Thoracic aorta (tissue), 2 donors: ENCODE measurements around the gene KRT32. TPM values are rescaled to one million over a fixed set of nuclear protein-coding genes. Genes with fewer than 3 reads are reported as not detected.

Source experiments
- ATAC-seq: fragments of 150-250 bp; one replicate; pipeline ENCODE4 v1.8.0; 2017; ENCODE audit warnings: low read depth; ENCODE audit not compliant: insufficient number of reproducible peaks, low FRiP score
- DNase-seq: peaks from one replicate; pipeline ENCODE4 v3.0.0-alpha.2; 2020; ENCODE audit warnings: low spot score
- H3K27ac ChIP-seq, 2 donors: fragments of 200-600 bp; sonication (generic); 1 replicate in 1 of 2; 2 replicates in 1 of 2; pipeline ENCODE4 v1.5.1; 2016; ENCODE audit warnings: mild to moderate bottlenecking in 2 of 2, moderate library complexity in 2 of 2
- H3K27me3 ChIP-seq: fragments of 200-600 bp; sonication (generic); replicated peaks from 2 replicates; pipeline ENCODE4 v1.6.0; 2016; ENCODE audit warnings: mild to moderate bottlenecking; ENCODE audit not compliant: insufficient read depth
- H3K36me3 ChIP-seq: fragments of 200-600 bp; sonication (generic); one replicate; pipeline ENCODE4 v1.5.1; 2016
- H3K4me1 ChIP-seq, 2 donors: fragments of 200-600 bp; sonication (generic); 1 replicate in 1 of 2; 2 replicates in 1 of 2; pipeline versions ENCODE4 v1.5.1 to v1.6.0; 2016; ENCODE audit warnings: low read depth in 2 of 2, mild to moderate bottlenecking in 1 of 2; ENCODE audit not compliant: control insufficient read depth in 1 of 2
- H3K4me3 ChIP-seq: fragments of 200-600 bp; sonication (generic); 2 replicates; pipeline ENCODE4 v1.5.1; 2016; ENCODE audit warnings: mild to moderate bottlenecking
- H3K9me3 ChIP-seq: fragments of 200-600 bp; sonication (generic); 2 replicates; pipeline ENCODE4 v1.5.1; 2016
- total RNA-seq, 2 donors: library from RNA; depleted of rRNA; stranded (reverse); fragments of >200 nt; gene quantifications; one replicate each; pipeline versions ENCODE4 v1.1.0 to v1.2.3, GENCODE V29; 2016
- TF ChIP-seq, protein P1 (sequence below): fragments of 200-600 bp; sonication (generic); IDR thresholded peaks from one replicate; pipeline ENCODE4 v1.5.1; 2019; ENCODE audit warnings: antibody characterized with exemption

The KRT32 gene
- total RNA-seq, 2 donors from 2014 or later, result not detected

DNA sequence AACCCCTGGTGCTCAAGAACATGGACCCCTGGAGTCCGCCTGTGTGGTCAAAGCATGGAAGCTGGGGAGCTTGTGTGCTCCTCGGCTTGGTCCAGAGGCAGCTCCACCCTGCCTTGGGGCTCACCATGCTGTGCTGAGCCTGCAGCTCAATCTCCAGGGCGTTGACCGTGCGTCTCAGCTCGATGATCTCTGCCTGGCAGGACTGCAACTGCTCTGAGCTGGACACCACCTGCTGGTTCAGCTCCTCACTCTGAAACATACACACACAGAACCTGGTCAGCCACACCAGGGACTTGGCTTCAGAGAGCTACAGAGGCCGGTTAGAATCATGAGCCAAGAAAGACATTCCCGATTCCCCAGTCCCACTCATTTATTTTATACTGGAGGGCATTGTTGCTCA is 11.1 kb upstream of the KRT32 start:
- ATAC-seq (no peak), DNase-seq (no peak)
- Histone ChIP-seq H3K4me3 (no peak overlapping the region), H3K9me3 (no peaks in the 10 kb centered on the region), H3K27ac (no peak overlapping the region), H3K4me1 (no peaks in the 10 kb centered on the region), H3K27me3 (no peaks in the 10 kb centered on the region), H3K36me3 (no peaks in the 10 kb centered on the region)
- TF ChIP-seq, protein P1, sequence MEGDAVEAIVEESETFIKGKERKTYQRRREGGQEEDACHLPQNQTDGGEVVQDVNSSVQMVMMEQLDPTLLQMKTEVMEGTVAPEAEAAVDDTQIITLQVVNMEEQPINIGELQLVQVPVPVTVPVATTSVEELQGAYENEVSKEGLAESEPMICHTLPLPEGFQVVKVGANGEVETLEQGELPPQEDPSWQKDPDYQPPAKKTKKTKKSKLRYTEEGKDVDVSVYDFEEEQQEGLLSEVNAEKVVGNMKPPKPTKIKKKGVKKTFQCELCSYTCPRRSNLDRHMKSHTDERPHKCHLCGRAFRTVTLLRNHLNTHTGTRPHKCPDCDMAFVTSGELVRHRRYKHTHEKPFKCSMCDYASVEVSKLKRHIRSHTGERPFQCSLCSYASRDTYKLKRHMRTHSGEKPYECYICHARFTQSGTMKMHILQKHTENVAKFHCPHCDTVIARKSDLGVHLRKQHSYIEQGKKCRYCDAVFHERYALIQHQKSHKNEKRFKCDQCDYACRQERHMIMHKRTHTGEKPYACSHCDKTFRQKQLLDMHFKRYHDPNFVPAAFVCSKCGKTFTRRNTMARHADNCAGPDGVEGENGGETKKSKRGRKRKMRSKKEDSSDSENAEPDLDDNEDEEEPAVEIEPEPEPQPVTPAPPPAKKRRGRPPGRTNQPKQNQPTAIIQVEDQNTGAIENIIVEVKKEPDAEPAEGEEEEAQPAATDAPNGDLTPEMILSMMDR, result no peak

DNA sequence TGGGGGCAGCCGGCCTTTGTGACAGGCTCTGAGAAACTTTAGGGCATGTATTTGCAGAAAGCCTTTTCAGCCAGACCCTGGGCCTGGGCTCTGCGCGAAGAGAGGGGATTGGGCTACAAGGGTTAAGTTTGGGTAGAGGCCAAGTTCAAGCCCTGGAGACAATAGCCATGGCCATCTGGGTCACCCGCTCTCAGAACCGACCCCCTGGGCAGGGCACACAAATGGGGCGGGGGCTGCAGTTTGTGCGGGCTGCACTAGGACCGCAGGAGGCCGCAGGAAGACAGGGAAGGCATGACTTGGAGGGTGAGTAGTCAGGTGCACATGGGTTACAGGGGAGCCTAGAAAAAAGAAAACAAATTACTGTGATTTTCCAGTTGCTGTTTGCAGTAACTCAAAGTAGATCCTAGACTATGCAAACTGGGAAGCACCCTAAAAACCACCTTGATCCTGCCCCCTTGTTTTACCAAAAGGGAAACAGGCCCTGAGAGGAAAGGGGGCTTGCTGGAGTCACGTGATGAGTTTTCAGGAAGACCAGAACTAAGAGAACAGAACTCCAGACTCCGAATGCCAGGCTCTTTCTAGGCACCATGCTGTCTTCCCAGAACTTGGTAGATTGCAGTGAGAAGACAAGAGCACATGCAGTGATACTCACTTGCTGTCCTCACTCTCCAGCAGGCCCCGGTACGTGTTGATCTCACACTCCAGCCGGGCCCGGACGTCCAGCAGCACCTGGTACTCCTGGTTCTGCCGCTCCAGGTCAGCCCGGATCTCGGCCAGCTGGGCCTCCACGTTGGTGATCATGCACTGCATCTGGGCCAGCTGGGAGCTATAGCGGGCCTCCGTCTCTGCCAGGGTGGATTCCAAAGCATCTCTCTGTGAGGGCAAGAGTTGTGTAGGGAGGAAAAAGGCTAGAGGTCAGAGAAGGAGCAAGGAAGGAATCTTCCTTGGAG is 10.0 kb upstream of the KRT32 start:
- Histone ChIP-seq H3K9me3 (no peaks in the 10 kb centered on the region), H3K4me3 (no peak overlapping the region), H3K36me3 (no peaks in the 10 kb centered on the region), H3K27me3 (no peaks in the 10 kb centered on the region), H3K27ac (no peak overlapping the region), H3K4me1 (no peaks in the 10 kb centered on the region)
- ATAC-seq, result no peak
- TF ChIP-seq, protein P1, result no peak
- no peak for DNase-seq

DNA sequence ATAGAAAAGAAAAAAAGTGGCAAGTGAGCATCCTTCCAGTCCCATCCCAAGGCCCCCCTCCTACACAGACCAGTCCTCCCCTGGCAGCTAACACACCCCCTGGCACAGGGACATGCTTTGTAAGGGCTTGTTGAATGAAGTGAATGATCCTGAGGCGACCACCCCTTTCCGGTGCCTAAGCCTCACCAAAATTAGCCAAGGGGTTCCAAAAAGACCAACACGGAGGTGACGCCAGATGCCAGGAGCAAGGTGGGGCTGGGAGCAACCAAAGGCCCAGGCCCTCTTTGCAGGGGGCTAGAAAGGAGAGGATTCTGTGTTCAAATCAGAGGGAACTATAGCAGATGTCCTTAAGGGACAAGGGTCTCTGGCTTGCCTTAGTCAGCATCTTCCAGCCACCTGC is 8.2 kb upstream of the KRT32 start:
- H3K9me3 ChIP-seq, result no peaks in the 10 kb centered on the region
- H3K36me3 ChIP-seq, result no peaks in the 10 kb centered on the region
- ATAC-seq, result no peak
- TF ChIP-seq, protein P1, result no peak
- no peak for DNase-seq
- no peak overlapping the region for H3K27ac ChIP-seq
- H3K4me1 ChIP-seq, result no peaks in the 10 kb centered on the region
- H3K27me3 ChIP-seq, result no peaks in the 10 kb centered on the region
- H3K4me3 ChIP-seq, result no peak overlapping the region

DNA sequence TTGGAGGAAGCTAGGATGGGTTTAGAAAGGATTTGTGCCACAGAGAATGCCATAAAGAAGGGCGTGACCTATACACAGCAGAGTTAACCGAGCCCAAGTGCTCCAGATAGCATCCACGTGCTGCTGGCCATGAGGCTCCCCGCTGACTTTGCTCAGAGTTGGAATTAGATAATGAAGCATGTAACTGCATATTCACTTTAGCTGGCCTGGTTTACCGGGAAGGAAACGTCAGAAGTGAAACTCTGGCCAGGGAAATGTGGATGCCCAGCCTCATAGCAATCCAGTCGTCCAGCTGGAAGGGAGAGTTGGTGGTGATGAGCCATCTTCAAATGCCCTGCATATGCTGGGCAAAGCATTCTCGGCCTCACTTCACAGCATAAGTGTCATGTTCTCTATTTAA is 7.7 kb upstream of the KRT32 start:
- H3K27ac ChIP-seq, result no peak overlapping the region
- H3K36me3 ChIP-seq, result no peaks in the 10 kb centered on the region
- ATAC-seq, result no peak
- no peaks in the 10 kb centered on the region for H3K4me1 ChIP-seq
- H3K9me3 ChIP-seq, result no peaks in the 10 kb centered on the region
- H3K4me3 ChIP-seq, result no peak overlapping the region
- no peak for DNase-seq
- TF ChIP-seq, protein P1, result no peak
- no peaks in the 10 kb centered on the region for H3K27me3 ChIP-seq

DNA sequence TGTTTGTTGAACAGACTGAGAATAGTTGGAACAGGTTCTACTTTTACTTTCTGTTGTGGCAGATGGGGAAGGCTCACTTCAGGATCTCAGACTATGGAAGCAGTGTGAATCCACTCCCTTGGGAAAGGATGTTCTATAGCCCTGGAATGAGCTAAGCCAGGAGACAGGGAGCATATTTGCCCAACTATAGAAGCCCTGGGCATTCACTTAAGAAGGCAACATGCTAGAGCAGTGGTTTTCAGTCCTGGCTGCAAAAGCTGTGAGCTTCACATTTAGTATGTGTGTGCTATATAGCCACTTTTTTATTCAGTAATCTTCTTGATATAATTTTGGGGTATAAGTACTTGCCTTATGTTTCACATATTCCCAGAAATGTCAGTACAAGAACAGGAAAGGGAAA is 1.2 kb upstream of the KRT32 start:
- H3K4me3 ChIP-seq, result no peak overlapping the region
- H3K36me3 ChIP-seq, result no peaks in the 10 kb centered on the region
- no peaks in the 10 kb centered on the region for H3K9me3 ChIP-seq
- H3K27ac ChIP-seq, result no peak overlapping the region
- TF ChIP-seq, protein P1, result no peak
- no peaks in the 10 kb centered on the region for H3K27me3 ChIP-seq
- no peak for DNase-seq
- peaks cover 0 to 7% of the 10 kb centered on the region in 2 donors for H3K4me1 ChIP-seq
- ATAC-seq, result no peak
